ENCODE data around the gene SEC23B.
"Not testable (repeated sequence)": the region's sequence is repeated elsewhere in the genome, so short reads cannot be mapped to it uniquely, and the experiment has no call there.

The SEC23B gene
- 54.2 reads per million, percentile 70 among the genes with 10 or more reads in this experiment for total RNA-seq

GRCh38 chr20:18507218-18508191 lies at the start of gene SEC23B:
Gene SEC23B, plus strand, starts transcription at chr20:18507940. Its CDS starts 2,896 bp downstream, at chr20:18510836.
- peak; percentile 97 for DNase-seq

GRCh38 chr20:18465536-18466200 lies 42.1 kb upstream of the SEC23B start:
- DNase-seq: no peak

- no peak for DNase-seq
These were observed 41.2 kb upstream of the SEC23B start for GRCh38 chr20:18466574-18466893.

GRCh38 chr20:18466894-18467730 lies 40.6 kb upstream of the SEC23B start, which contains the start of the genes DZANK1 and POLR3F:
Gene DZANK1, minus strand, starts transcription at chr20:18467030. Its CDS starts 1,672 bp downstream, at chr20:18465358.
Gene POLR3F, plus strand, starts transcription at chr20:18467390. Its CDS starts 117 bp downstream, at chr20:18467507.
- peak; percentile 87 for DNase-seq

- DNase-seq: no peak
These were observed 30.5 kb upstream of the SEC23B start for GRCh38 chr20:18477218-18477617.

GRCh38 chr20:18477821-18478220 lies 29.9 kb upstream of the SEC23B start:
- no peak for DNase-seq

GRCh38 chr20:18481596-18481995 lies 26.1 kb upstream of the SEC23B start:
- no peak for DNase-seq

- no peak for DNase-seq
These were observed 19.4 kb upstream of the SEC23B start for GRCh38 chr20:18488301-18488700.

- DNase-seq: no peak
These were observed 11.7 kb upstream of the SEC23B start for GRCh38 chr20:18496042-18496441.

GRCh38 chr20:18496740-18497592 lies 10.8 kb upstream of the SEC23B start, which contains the start of gene RBBP9:
Gene RBBP9, minus strand, starts transcription at chr20:18497225. Its CDS starts 58 bp downstream, at chr20:18497167.
- peak; percentile 63 for DNase-seq

GRCh38 chr20:18497603-18498002 lies 10.1 kb upstream of the SEC23B start:
- no peak for DNase-seq

- not testable (repeated sequence) for DNase-seq
These were observed 6.1 kb upstream of the SEC23B start for GRCh38 chr20:18501672-18502071.

GRCh38 chr20:18504479-18505060 lies 3.2 kb upstream of the SEC23B start:
- DNase-seq: no peak

- peak; percentile 8 for DNase-seq
These were observed 996 bp upstream of the SEC23B start for GRCh38 chr20:18506744-18507143.

- DNase-seq: no peak
These were observed 3.8 kb downstream of the SEC23B start for GRCh38 chr20:18511571-18511970.

GRCh38 chr20:18513208-18513607 lies 5.5 kb downstream of the SEC23B start:
- no peak for DNase-seq

GRCh38 chr20:18514127-18514526 lies 6.4 kb downstream of the SEC23B start:
- no peak for DNase-seq

GRCh38 chr20:18515973-18516372 lies 8.2 kb downstream of the SEC23B start:
- DNase-seq: no peak

- DNase-seq: not testable (repeated sequence)
These were observed 14.3 kb downstream of the SEC23B start for GRCh38 chr20:18522066-18522465.

GRCh38 chr20:18523066-18523465 lies 15.3 kb downstream of the SEC23B start:
- no peak for DNase-seq

- no peak for DNase-seq
These were observed 16.9 kb downstream of the SEC23B start for GRCh38 chr20:18524646-18525045.

Measured in effector CD4-positive, alpha-beta T cell (primary cell).